ENCODE measurements around the gene PRKCZ.

Gene PRKCZ

GRCh38 chr1:2233997-2234761 lies 184.0 kb downstream of the PRKCZ start:
- DNase-seq = no peak

GRCh38 chr1:2234762-2235113 lies 184.5 kb downstream of the PRKCZ start:
- no peak for DNase-seq

Data from GDM1 (cell line).